ENCODE results near the gene SPAG9. TPM values are rescaled to one million over a fixed set of nuclear protein-coding genes. Genes with fewer than 3 reads are reported as not detected.
A peak's percentile ranks its signal among the peaks of the same experiment; 100 is the strongest.
"Not testable (repeated sequence)": the region's sequence is repeated elsewhere in the genome, so short reads cannot be mapped to it uniquely, and the experiment has no call there.

Gene SPAG9
- total RNA-seq, 1 donor from 2014 or later = 108 TPM

DNA sequence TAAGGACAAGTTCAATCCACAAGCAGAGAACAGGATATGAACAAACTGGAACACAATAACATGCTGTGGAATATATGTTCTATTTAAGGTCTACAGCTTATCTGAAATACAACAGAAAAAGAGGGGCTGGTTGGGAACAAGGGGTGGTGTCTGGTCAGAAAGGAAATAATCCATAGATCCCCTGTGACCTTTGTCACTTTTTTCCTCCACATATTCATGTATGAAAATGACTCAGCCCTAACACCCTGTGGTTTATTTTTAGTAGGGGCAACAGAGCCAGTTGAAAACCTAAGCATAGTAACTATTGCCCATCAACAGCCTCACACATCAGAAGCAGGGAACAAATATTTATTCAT is 12.3 kb upstream of the SPAG9 start:
- DNase-seq = no peak
- Histone ChIP-seq H3K36me3 (no peaks in the 10 kb centered on the region), H3K27ac (no peak overlapping the region), H3K9me3 (no peaks in the 10 kb centered on the region), H3K27me3 (ENCODE audit: low read depth) (no peaks in the 10 kb centered on the region), H3K4me3 (no peak overlapping the region), H3K4me1 (peaks cover 12% of the 10 kb centered on the region)
- TF ChIP-seq, protein P1, sequence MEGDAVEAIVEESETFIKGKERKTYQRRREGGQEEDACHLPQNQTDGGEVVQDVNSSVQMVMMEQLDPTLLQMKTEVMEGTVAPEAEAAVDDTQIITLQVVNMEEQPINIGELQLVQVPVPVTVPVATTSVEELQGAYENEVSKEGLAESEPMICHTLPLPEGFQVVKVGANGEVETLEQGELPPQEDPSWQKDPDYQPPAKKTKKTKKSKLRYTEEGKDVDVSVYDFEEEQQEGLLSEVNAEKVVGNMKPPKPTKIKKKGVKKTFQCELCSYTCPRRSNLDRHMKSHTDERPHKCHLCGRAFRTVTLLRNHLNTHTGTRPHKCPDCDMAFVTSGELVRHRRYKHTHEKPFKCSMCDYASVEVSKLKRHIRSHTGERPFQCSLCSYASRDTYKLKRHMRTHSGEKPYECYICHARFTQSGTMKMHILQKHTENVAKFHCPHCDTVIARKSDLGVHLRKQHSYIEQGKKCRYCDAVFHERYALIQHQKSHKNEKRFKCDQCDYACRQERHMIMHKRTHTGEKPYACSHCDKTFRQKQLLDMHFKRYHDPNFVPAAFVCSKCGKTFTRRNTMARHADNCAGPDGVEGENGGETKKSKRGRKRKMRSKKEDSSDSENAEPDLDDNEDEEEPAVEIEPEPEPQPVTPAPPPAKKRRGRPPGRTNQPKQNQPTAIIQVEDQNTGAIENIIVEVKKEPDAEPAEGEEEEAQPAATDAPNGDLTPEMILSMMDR (IDR thresholded peaks at IDR 0.05) = no peak
- intact Hi-C loops (cut with DNase I) = no loop called here
- peak in 1 of 2 donors; percentile 41 for ATAC-seq

DNA sequence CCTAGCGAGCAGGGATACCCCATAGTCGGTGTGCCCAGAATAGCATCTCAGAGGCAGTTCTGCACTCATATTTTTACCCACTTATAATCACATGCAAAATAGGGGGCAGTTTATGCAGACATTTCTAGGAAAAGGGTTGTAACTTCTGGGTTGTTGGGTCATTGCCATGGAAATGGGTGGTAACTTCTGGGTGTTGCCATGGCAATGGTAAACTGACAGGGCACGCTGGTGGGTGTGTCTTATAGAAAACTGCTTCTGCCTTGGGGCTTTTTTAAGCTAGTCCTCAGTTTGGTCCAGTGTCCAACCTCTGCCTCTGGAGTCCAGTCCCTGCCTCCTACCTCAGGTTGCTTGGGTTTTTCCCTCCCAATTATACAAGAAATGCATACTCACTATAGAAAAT is 7.4 kb upstream of the SPAG9 start:
- no peak overlapping the region for H3K27ac ChIP-seq
- ATAC-seq (peak in 1 of 2 donors; percentile 45), DNase-seq (no peak)
- H3K4me3 ChIP-seq = no peak overlapping the region
- H3K4me1 ChIP-seq = peaks cover 29% of the 10 kb centered on the region
- H3K27me3 ChIP-seq (ENCODE audit: low read depth) = no peaks in the 10 kb centered on the region
- no peaks in the 10 kb centered on the region for H3K36me3 ChIP-seq
- no peaks in the 10 kb centered on the region for H3K9me3 ChIP-seq
- intact Hi-C loops (cut with DNase I) = no loop called here
- TF ChIP-seq, protein P1 (IDR thresholded peaks at IDR 0.05) = no peak

DNA sequence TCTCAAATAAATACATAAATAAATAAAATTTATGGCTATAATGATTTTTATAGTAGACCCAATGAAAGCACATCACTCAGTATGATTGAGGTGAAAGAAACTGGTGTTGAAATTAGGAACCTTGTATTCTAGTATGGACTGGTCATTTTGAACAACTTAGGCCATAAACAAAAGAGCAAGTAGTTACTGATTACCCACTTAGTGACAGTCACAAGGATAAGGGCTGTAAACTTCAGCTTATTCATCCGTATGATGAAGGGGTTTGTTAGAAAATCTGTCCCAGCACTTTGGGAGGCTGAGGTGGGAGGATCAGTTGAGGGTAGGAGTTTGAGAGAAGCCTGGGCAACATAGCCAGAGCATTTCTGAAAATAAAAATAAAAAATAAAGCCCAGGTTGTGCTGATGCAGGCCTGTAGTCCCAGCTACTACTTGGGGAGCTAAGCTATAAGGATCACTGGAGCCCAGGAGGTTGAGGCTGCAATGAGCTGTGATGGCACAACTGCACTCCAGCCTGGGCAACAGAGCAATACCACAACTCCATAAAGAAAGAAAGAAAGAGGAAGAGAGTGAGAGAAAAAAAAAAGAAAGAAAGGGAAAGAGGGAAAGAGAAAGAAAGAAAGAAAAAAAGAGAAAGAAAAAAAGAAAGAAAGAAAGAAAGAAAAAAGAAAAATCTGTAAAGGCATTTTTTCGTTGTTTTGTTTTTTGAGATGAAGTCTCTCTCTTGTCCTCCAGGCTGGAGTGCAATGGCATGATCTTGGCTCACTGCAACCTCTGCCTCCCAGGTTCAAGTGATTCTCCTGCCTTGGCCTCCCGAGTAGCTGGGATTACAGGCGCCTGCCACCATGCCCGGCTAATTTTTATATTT is 4.2 kb upstream of the SPAG9 start:
- H3K27me3 ChIP-seq (ENCODE audit: low read depth) = no peaks in the 10 kb centered on the region
- no peaks in the 10 kb centered on the region for H3K9me3 ChIP-seq
- no peak overlapping the region for H3K4me3 ChIP-seq
- DNase-seq = no peak
- H3K36me3 ChIP-seq = no peaks in the 10 kb centered on the region
- H3K4me1 ChIP-seq = peaks cover 29% of the 10 kb centered on the region
- intact Hi-C loops (cut with DNase I) = no loop called here
- peak overlapping the region; percentile 24 for H3K27ac ChIP-seq
- TF ChIP-seq, protein P1 (IDR thresholded peaks at IDR 0.05) = no peak
- ATAC-seq = no peak

DNA sequence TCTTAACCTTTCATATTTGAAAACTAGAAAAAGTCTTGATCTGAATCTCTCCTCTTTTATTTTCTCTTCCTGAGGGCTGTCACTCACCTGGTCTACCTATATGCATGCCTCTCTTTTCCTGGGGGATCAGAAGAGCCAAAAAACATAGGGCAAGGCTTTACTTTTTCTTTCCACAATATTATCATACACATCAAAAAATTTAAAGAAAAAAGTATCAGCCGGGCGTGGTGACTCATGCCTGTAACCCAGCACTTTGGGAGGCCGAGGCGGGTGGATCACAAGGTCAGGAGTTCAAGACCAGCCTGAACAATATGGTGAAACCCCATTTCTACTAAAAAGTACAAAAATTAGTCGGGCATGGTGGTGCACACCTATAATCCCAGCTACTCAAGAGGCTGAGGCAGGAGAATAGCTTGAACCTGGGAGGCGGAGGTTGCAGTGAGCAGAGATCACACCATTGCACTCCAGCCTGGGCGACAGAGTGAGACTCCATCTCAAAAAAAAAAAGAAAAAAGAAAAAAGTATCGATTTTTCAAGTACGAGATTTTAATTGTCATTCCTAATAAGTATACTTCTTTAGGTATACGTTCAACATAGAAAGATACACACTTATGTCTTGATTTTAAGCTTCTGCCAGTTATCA is 1.9 kb upstream of the SPAG9 start:
- peak overlapping the region; percentile 98 for H3K27ac ChIP-seq
- H3K36me3 ChIP-seq; DNase-seq; ATAC-seq; H3K27me3 ChIP-seq (ENCODE audit: low read depth); H3K9me3 ChIP-seq; H3K4me3 ChIP-seq; intact Hi-C loops (cut with DNase I): not testable (repeated sequence)
- peaks cover 41% of the 10 kb centered on the region for H3K4me1 ChIP-seq

DNA sequence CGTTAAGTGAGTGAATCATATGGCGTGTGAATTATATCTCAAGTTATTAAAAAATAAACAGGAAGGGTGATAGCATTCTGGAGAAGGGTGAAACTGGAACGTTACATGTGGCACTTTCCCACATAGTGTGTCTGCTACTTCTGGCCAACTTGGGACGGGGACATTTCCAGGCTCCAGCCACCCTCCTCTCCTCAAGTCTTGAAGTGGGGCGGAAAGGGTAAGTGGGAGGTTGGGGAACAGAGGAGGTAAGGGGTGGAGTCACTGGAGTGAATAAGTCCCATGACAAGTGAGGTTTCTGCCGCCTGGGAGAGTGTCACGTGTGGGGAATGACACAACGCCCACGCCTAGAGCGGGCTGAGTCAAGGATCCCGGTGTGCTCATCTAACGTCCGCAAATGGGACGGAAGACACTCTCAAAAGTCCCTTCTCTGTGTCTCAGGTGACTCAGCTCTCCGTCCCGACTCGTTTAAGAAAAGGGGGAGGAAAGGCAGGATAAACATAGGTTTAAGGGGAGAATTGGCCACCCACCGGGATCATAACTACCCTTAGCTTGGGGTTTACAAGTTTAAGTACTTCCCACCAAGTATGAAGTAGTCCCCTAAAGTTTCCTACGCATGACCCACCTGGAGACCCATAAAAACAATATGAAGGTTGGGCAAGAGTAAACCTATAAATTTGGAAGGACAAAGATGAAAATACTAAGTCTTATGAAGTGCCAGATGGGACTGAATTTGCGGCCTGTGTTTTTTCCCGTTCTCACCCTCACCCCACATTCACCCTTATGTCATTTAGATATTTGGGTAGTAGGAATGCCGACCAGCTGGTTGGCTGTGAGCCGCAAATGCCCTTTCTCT is 1.2 kb upstream of the SPAG9 start:
- peak overlapping the region; percentile 97 for H3K4me3 ChIP-seq

More for the DNA sequence above, 1.2 kb upstream of the SPAG9 start:
- no peaks in the 10 kb centered on the region for H3K27me3 ChIP-seq (ENCODE audit: low read depth)
- H3K4me1 ChIP-seq = peaks cover 48% of the 10 kb centered on the region
- ATAC-seq (peak; percentile 86), DNase-seq (peak; percentile 95)
- H3K36me3 ChIP-seq = no peaks in the 10 kb centered on the region
- intact Hi-C loops (cut with DNase I) = no loop called here
- peak overlapping the region; percentile 98 for H3K27ac ChIP-seq
- H3K9me3 ChIP-seq = no peaks in the 10 kb centered on the region
- TF ChIP-seq, protein P1 (IDR thresholded peaks at IDR 0.05) = no peak
